HEK293T (cell line): Measurements from ENCODE around the gene SLC43A2.

Experiments
- ARNT ChIP-seq: fragments of 450-650 bp; IDR thresholded peaks from 2 replicates; pipeline ENCODE4 v1.6.1; 2017; ENCODE audit warnings: mild to moderate bottlenecking
- CTBP1 ChIP-seq: fragments of 450-650 bp; IDR thresholded peaks from 2 replicates; pipeline ENCODE4 v1.6.1; 2016; ENCODE audit warnings: borderline replicate concordance
- ELF4 ChIP-seq: fragments of 450-650 bp; IDR thresholded peaks from 2 replicates; pipeline ENCODE4 v1.6.1; 2017; ENCODE audit warnings: antibody characterized with exemption
- FOXA1 ChIP-seq: fragments of 450-650 bp; IDR thresholded peaks from 2 replicates; pipeline ENCODE4 v1.6.1; 2016; ENCODE audit warnings: mild to moderate bottlenecking
- FOXK2 ChIP-seq: fragments of 450-650 bp; IDR thresholded peaks from 2 replicates; pipeline ENCODE4 v1.6.1; 2016; ENCODE audit warnings: mild to moderate bottlenecking
- FOXM1 ChIP-seq: fragments of 450-650 bp; IDR thresholded peaks from 2 replicates; pipeline ENCODE4 v1.6.1; 2017; ENCODE audit warnings: mild to moderate bottlenecking, borderline replicate concordance
- HDGF ChIP-seq: fragments of 450-650 bp; IDR thresholded peaks from 2 replicates; pipeline ENCODE4 v1.6.1; 2017; ENCODE audit warnings: antibody characterized with exemption, borderline replicate concordance
- L3MBTL2 ChIP-seq: fragments of 450-650 bp; conservative IDR thresholded peaks from 2 replicates; pipeline ENCODE4 v1.6.1; 2016; ENCODE audit warnings: mild to moderate bottlenecking
- LEF1 ChIP-seq: fragments of 450-650 bp; IDR thresholded peaks from 2 replicates; pipeline ENCODE4 v1.6.1; 2017; ENCODE audit warnings: mild to moderate bottlenecking, borderline replicate concordance
- NFRKB ChIP-seq: fragments of 450-650 bp; IDR thresholded peaks from 2 replicates; pipeline ENCODE4 v1.6.1; 2016; ENCODE audit warnings: mild to moderate bottlenecking, moderate library complexity
- SP1 ChIP-seq: fragments of 450-650 bp; IDR thresholded peaks from 2 replicates; pipeline ENCODE4 v1.6.1; 2017
- SUZ12 ChIP-seq: fragments of 450-650 bp; IDR thresholded peaks from 2 replicates; pipeline ENCODE4 v1.6.1; 2016; ENCODE audit warnings: mild to moderate bottlenecking
- TARDBP ChIP-seq: fragments of 450-650 bp; IDR thresholded peaks from 2 replicates; pipeline ENCODE4 v1.6.1; 2016

GRCh38 chr17:1606352-1606985, 22.2 kb downstream of the SLC43A2 start:
- TF ChIP-seq TARDBP (no peak), ARNT (no peak), SP1 (no peak), L3MBTL2 (no peak), HDGF (no peak), ELF4 (no peak), FOXM1 (no peak), FOXA1 (no peak), FOXK2 (no peak), LEF1 (no peak), SUZ12 (no peak), NFRKB (no peak), CTBP1 (no peak)
